Stomach (tissue), 9 donors: ENCODE measurements around the gene INPP1. TPM values are rescaled to one million over a fixed set of nuclear protein-coding genes. Genes with fewer than 3 reads are reported as not detected.
"Not testable (repeated sequence)": the region's sequence is repeated elsewhere in the genome, so short reads cannot be mapped to it uniquely, and the experiment has no call there.

Source experiments
- DNase-seq, 2 donors: peaks; one replicate each; pipeline versions ENCODE4 v3.0.0 to v3.0.0-alpha.2; 2013 to 2019
- H3K27ac ChIP-seq, 5 donors: fragments of 200-600 bp in 4 of 5; sonication (generic) in 4 of 5; one replicate each; pipeline ENCODE4 v1.5.1; 2013 to 2019; ENCODE audit warnings: mild to moderate bottlenecking in 1 of 5, moderate library complexity in 1 of 5
- H3K27me3 ChIP-seq, 3 donors: fragments of 200-600 bp; sonication (generic); one replicate each; pipeline ENCODE4 v1.5.1; 2017 to 2019; ENCODE audit warnings: mixed run types in 1 of 3
- H3K36me3 ChIP-seq, 4 donors: fragments of 200-600 bp; sonication (generic); 1 replicate in 3 of 4; 2 replicates in 1 of 4; pipeline ENCODE4 v1.5.1; 2016 to 2019
- H3K4me1 ChIP-seq, 4 donors: fragments of 200-600 bp; sonication (generic); one replicate each; pipeline ENCODE4 v1.5.1; 2016 to 2019
- H3K4me3 ChIP-seq, 4 donors: fragments of 200-600 bp; sonication (generic) in 3 of 4; one replicate each; pipeline ENCODE4 v1.5.1; 2016 to 2019; ENCODE audit warnings: mild to moderate bottlenecking in 1 of 4
- H3K9me3 ChIP-seq, 4 donors: fragments of 200-600 bp; sonication (generic); one replicate each; pipeline ENCODE4 v1.5.1; 2016 to 2019
- CTCF ChIP-seq, 7 experiments: fragments of 450-650 bp in 4 of 7; fragments of 200-600 bp in 3 of 7; sonication (generic) in 3 of 7; IDR thresholded peaks; one replicate each; pipeline ENCODE4 v1.5.1; 2016 to 2019; ENCODE audit warnings: antibody characterized with exemption in 7 of 7, control low read depth in 2 of 7, mild to moderate bottlenecking in 1 of 7
- EP300 ChIP-seq: sonication (generic); formaldehyde crosslinking; IDR thresholded peaks from one replicate; pipeline ENCODE4 v1.6.1; 2017; ENCODE audit warnings: antibody characterized with exemption
- POLR2A ChIP-seq, 4 donors: fragments of 450-650 bp; IDR thresholded peaks; one replicate each; pipeline ENCODE4 v1.6.1; 2016; ENCODE audit warnings: antibody characterized with exemption in 4 of 4, control low read depth in 2 of 4, mild to moderate bottlenecking in 1 of 4, moderate library complexity in 1 of 4
- POLR2AphosphoS5 ChIP-seq, 3 donors: sonication (generic); formaldehyde crosslinking; IDR thresholded peaks; one replicate each; pipeline ENCODE4 v1.6.1; 2016; ENCODE audit warnings: antibody characterized with exemption in 3 of 3
- WGBS, 5 donors: extraction: QIAGEN DNeasy Blood & Tissue Kit in 3 of 5; methylation state at CpG; one replicate each; pipeline versions ENCODE4 v1.1.5 to v1.1.7; 2013 to 2018; 5-methylcytosine and 5-hydroxymethylcytosine counted together
- intact Hi-C: fragments of 100-400 bp; cut with DNase I; formaldehyde crosslinking; loops from one replicate; pipeline ENCODE4 v1.15.1; 2023; ENCODE audit warnings: low total_unique reads
- polyA plus RNA-seq, 3 donors: library from polyadenylated mRNA; stranded (reverse); fragments of 200-250 nt; gene quantifications; one replicate each; pipeline ENCODE4 v1.2.3, GENCODE V29; 2013
- total RNA-seq, 5 donors: library from RNA; depleted of rRNA; stranded (reverse); fragments of >200 nt; gene quantifications; one replicate each; pipeline versions ENCODE4 v1.1.0 to v1.2.3, GENCODE V29; 2014 to 2016
- donor health status: healthy with polysubstance abuse.
- donor health status: Bipolar disorder and iron deficiency.
- donor health status: healthy.

The INPP1 gene
- total and polyA plus RNA-seq, 8 donors: 4.2 to 51.0 (median 25.5) TPM; not detected in 1

GRCh38 chr2:190303647-190304046, 39.7 kb upstream of the INPP1 start:
- Histone ChIP-seq H3K9me3 (no peaks in the 10 kb centered on the region), H3K4me1 (peaks cover 0 to 12% (median 4%) of the 10 kb centered on the region in 4 donors), H3K27me3 (no peaks in the 10 kb centered on the region), H3K4me3 (no peak overlapping the region), H3K27ac (no peak overlapping the region), H3K36me3 (peaks cover 0 to 39% (median 17%) of the 10 kb centered on the region in 4 donors)
- no peak for DNase-seq
- intact Hi-C loops: no loop called here
- TF ChIP-seq CTCF (IDR thresholded peaks at IDR 0.05) (no peak), POLR2AphosphoS5 (IDR thresholded peaks at IDR 0.05) (no peak), EP300 (no peak), POLR2A (IDR thresholded peaks at IDR 0.05) (no peak)

- Histone ChIP-seq H3K36me3 (peaks cover 0 to 44% (median 21%) of the 10 kb centered on the region in 4 donors), H3K9me3 (no peaks in the 10 kb centered on the region), H3K27me3 (no peaks in the 10 kb centered on the region), H3K4me1 (peaks cover 0 to 12% (median 4%) of the 10 kb centered on the region in 4 donors), H3K4me3 (no peak overlapping the region), H3K27ac (no peak overlapping the region)
- TF ChIP-seq POLR2AphosphoS5 (IDR thresholded peaks at IDR 0.05) (no peak), EP300 (no peak), CTCF (IDR thresholded peaks at IDR 0.05) (no peak), POLR2A (IDR thresholded peaks at IDR 0.05) (no peak)
- DNase-seq: no peak
- intact Hi-C loops: no loop called here
- 88 to 94% (median 93%) methylated on average over 5 of the region's 5 CpGs for WGBS, 5 donors
These were observed 39.0 kb upstream of the INPP1 start for GRCh38 chr2:190304404-190304803.

- no peak overlapping the region for H3K27ac ChIP-seq
- WGBS, 5 donors: 97 to 100% (median 99%) methylated on average over 1 of the region's 1 CpG
- peaks cover 0 to 10% (median 7%) of the 10 kb centered on the region in 4 donors for H3K4me1 ChIP-seq
- no peak for DNase-seq
- no peaks in the 10 kb centered on the region for H3K27me3 ChIP-seq
- H3K9me3 ChIP-seq: no peaks in the 10 kb centered on the region
- no peak overlapping the region for H3K4me3 ChIP-seq
- H3K36me3 ChIP-seq: peaks cover 0 to 49% (median 29%) of the 10 kb centered on the region in 4 donors
- intact Hi-C loops: no loop called here
- no peak for TF ChIP-seq EP300
- no peak for TF ChIP-seq POLR2A (IDR thresholded peaks at IDR 0.05)
- no peak for TF ChIP-seq POLR2AphosphoS5 (IDR thresholded peaks at IDR 0.05)
- no peak for TF ChIP-seq CTCF (IDR thresholded peaks at IDR 0.05)
These were observed 35.4 kb upstream of the INPP1 start for GRCh38 chr2:190308031-190308430.

- Histone ChIP-seq H3K36me3 (peaks cover 0 to 45% (median 22%) of the 10 kb centered on the region in 4 donors), H3K4me3 (no peak overlapping the region), H3K9me3 (no peaks in the 10 kb centered on the region), H3K27me3 (no peaks in the 10 kb centered on the region), H3K27ac (no peak overlapping the region), H3K4me1 (peaks cover 9 to 47% (median 33%) of the 10 kb centered on the region in 4 donors)
- WGBS, 5 donors: 43 to 65% (median 58%) methylated on average over 7 of the region's 7 CpGs
- DNase-seq: no peak
- TF ChIP-seq POLR2A (IDR thresholded peaks at IDR 0.05): no peak
- TF ChIP-seq POLR2AphosphoS5 (IDR thresholded peaks at IDR 0.05): no peak
- no peak for TF ChIP-seq EP300
- TF ChIP-seq CTCF (IDR thresholded peaks at IDR 0.05): no peak
- intact Hi-C loops: no loop called here
These were observed 31.3 kb upstream of the INPP1 start for GRCh38 chr2:190311893-190312634.

- DNase-seq, H3K4me3 ChIP-seq, H3K27me3 ChIP-seq, H3K9me3 ChIP-seq, intact Hi-C loops, H3K27ac ChIP-seq: not testable (repeated sequence)
- H3K36me3 ChIP-seq: peaks cover 0 to 39% (median 19%) of the 10 kb centered on the region in 4 donors
- H3K4me1 ChIP-seq: peaks cover 9 to 52% (median 36%) of the 10 kb centered on the region in 4 donors
- 66 to 79% (median 72%) methylated on average over 5 of the region's 5 CpGs for WGBS, 5 donors
These were observed 30.8 kb upstream of the INPP1 start for GRCh38 chr2:190312635-190313025.
